HepG2 (cell line): ENCODE measurements around the gene SLIT1. TPM values are rescaled to one million over a fixed set of nuclear protein-coding genes. Genes with fewer than 3 reads are reported as not detected.
A peak's percentile ranks its signal among the peaks of the same experiment; 100 is the strongest.

Experiments used
- ASH2L ChIP-seq: fragments of 300-600, 200-600 bp; sonication (generic); IDR thresholded peaks from 2 replicates; pipeline ENCODE4 v1.7.0; 2017; ENCODE audit warnings: low read depth, mild to moderate bottlenecking, moderate library complexity, mixed read lengths, low read length; ENCODE audit not compliant: insufficient read length
- CCDC6 ChIP-seq: sonication (generic); formaldehyde crosslinking; IDR thresholded peaks from 2 replicates; pipeline ENCODE4 v1.8.1; 2022; ENCODE audit warnings: mild to moderate bottlenecking, missing genetic modification reagents, moderate library complexity
- ETV5 ChIP-seq: IDR thresholded peaks from 2 replicates; pipeline ENCODE4 v1.6.1; 2018; ENCODE audit warnings: missing biosample characterization, missing genetic modification reagents, inconsistent platforms, borderline replicate concordance
- HDAC1 ChIP-seq: sonication (generic); formaldehyde crosslinking; IDR thresholded peaks from 2 replicates; pipeline ENCODE4 v1.5.1; 2020; ENCODE audit warnings: mild to moderate bottlenecking, missing genetic modification reagents
- KLF13 ChIP-seq: sonication (generic); formaldehyde crosslinking; IDR thresholded peaks from 2 replicates; pipeline ENCODE4 v1.4.0; 2020; ENCODE audit warnings: mild to moderate bottlenecking, missing genetic modification reagents
- MAF1 ChIP-seq: sonication (generic); formaldehyde crosslinking; IDR thresholded peaks from 2 replicates; pipeline ENCODE4 v1.5.0; 2020; ENCODE audit warnings: missing genetic modification reagents, borderline replicate concordance
- MIER2 ChIP-seq: IDR thresholded peaks from 2 replicates; pipeline ENCODE4 v1.6.1; 2016; ENCODE audit warnings: missing biosample characterization, missing genetic modification reagents
- ZNF329 ChIP-seq: sonication (generic); formaldehyde crosslinking; IDR thresholded peaks from 2 replicates; pipeline ENCODE4 v1.9.0; 2021; ENCODE audit warnings: low read depth, mild to moderate bottlenecking, missing genetic modification reagents
- ZNF432 ChIP-seq: sonication (generic); formaldehyde crosslinking; IDR thresholded peaks from 2 replicates; pipeline ENCODE4 v1.5.0; 2020; ENCODE audit warnings: missing genetic modification reagents, mild to moderate bottlenecking, borderline replicate concordance
- ZNF460 ChIP-seq: sonication (generic); formaldehyde crosslinking; IDR thresholded peaks from 2 replicates; pipeline ENCODE4 v1.5.1; 2020; ENCODE audit warnings: missing genetic modification reagents, mild to moderate bottlenecking, borderline replicate concordance
- ZNF563 ChIP-seq: sonication (generic); formaldehyde crosslinking; IDR thresholded peaks from 2 replicates; pipeline ENCODE4 v1.8.0; 2022; ENCODE audit warnings: mild to moderate bottlenecking, moderate library complexity, missing genetic modification reagents
- ZNF607 ChIP-seq: sonication (generic); formaldehyde crosslinking; IDR thresholded peaks from 2 replicates; pipeline ENCODE4 v1.5.1; 2020; ENCODE audit warnings: missing genetic modification reagents, mild to moderate bottlenecking, borderline replicate concordance
- polyA plus RNA-seq, 8 experiments: library from polyadenylated mRNA; depleted of rRNA in 3 of 8; stranded (reverse) in 7 of 8; unstranded in 1 of 8; fragments of >200 nt; fragmentation: Illumina TruSeq in 4 of 8; extraction: Trizol in 4 of 8; gene quantifications; 2 replicates each; pipeline versions ENCODE4 v1.2.1 to v1.2.3, GENCODE V29; 2011 to 2016; ENCODE audit warnings: low read depth in 4 of 8, missing spikeins in 1 of 8, mixed read lengths in 1 of 8; ENCODE audit not compliant: insufficient read depth in 1 of 8
- total RNA-seq, 5 experiments: library from RNA; depleted of rRNA; stranded (reverse); fragments of >200 nt; fragmentation: Illumina TruSeq; extraction: Trizol; gene quantifications; 2 replicates each; pipeline ENCODE4 v1.2.3, GENCODE V29; 2016; ENCODE audit warnings: low read depth in 1 of 5
- TF ChIP-seq, protein P1 (sequence below): IDR thresholded peaks from 2 replicates; pipeline ENCODE4 v1.6.1; 2016; ENCODE audit warnings: low read depth, control low read depth
- TF ChIP-seq, protein P2 (sequence below): sonication (generic); formaldehyde crosslinking; IDR thresholded peaks from 2 replicates; pipeline ENCODE4 v1.8.0; 2022; ENCODE audit warnings: missing genetic modification reagents, low read depth, mild to moderate bottlenecking, borderline replicate concordance

The SLIT1 gene
- total and polyA plus RNA-seq, 2 of the 13 experiments (the other 11 are each of a cell fraction or from before 2014, with no cell fraction given), result 0.09 to 0.33 TPM

DNA sequence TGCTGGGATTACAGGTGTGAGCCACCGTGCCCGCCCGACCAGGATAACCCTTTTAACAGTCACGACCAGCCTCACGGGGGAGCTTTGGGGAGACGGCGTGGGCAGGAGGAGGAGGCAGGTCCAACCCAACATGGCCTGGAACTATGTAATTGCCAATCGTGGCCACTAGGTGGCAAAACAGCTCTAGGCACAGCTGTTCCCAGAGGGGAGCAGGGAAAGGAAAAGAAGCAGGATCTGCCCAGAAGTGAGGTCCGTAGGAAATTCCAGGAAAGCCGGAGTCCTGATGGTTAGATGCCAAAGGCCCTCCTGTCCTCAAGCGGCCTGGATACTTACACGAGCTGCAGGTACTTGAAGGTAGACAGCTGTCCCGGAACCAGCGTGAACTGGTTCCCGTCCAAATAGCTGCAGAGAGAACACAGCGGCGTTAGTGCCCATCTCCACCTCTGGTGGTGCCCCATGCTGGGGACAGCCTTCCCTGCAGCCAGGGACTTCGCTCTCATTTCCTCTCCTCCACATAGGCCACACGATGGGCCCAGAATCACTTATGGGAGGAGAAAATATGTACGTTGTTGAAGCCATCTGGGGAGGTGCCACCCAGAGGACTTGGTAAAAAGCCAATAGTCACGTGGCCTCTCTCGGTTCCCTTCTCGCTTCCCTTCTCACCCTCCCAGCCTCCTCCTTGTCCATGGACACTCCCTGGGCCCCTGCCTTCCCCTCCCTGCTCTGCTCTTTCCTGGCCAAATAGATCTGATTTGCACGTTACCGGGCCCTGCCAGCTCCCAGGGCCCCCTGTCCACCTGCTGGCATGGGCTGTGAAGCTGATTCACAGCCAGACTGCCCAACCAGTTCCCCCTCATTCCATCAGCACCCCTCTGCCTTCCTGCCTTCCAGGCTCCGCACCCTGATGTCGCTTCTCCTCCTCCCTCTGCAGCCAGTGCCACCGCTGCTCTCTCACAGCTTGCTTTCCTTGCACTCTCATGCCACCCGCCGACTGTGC, 148.1 kb downstream of the SLIT1 start (continued):
- TF ChIP-seq, protein P1, sequence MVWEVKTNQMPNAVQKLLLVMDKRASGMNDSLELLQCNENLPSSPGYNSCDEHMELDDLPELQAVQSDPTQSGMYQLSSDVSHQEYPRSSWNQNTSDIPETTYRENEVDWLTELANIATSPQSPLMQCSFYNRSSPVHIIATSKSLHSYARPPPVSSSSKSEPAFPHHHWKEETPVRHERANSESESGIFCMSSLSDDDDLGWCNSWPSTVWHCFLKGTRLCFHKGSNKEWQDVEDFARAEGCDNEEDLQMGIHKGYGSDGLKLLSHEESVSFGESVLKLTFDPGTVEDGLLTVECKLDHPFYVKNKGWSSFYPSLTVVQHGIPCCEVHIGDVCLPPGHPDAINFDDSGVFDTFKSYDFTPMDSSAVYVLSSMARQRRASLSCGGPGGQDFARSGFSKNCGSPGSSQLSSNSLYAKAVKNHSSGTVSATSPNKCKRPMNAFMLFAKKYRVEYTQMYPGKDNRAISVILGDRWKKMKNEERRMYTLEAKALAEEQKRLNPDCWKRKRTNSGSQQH (CRISPR knock-in tag), result no peak
- TF ChIP-seq ZNF460 (CRISPR knock-in tag) (peak; percentile 44; the same call in 1 of the 2 replicates), ZNF563 (CRISPR knock-in tag) (no peak), HDAC1 (CRISPR knock-in tag) (0 out of 2 replicates have a peak, but pooled peaks have one; percentile 17), ZNF329 (CRISPR knock-in tag) (no peak), KLF13 (CRISPR knock-in tag) (no peak), CCDC6 (CRISPR knock-in tag) (peak; percentile 47; the same call in 1 of the 2 replicates), MIER2 (CRISPR knock-in tag) (peak; percentile 76), ZNF432 (no peak), ETV5 (CRISPR knock-in tag) (no peak), ZNF607 (CRISPR knock-in tag) (no peak), ASH2L (no peak), MAF1 (no peak)
- TF ChIP-seq, protein P2, sequence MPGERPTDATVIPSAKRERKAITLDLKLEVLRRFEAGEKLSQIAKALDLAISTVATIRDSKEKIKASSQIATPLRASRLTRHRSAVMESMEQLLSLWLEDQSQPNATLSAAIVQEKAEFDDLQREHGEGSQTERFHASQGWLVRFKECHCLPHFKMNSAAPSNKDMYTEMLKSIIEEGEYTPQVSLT (CRISPR knock-in tag), result no peak
